ENCODE measurements around the gene CXCR6.

CXCR6 gene

DNA sequence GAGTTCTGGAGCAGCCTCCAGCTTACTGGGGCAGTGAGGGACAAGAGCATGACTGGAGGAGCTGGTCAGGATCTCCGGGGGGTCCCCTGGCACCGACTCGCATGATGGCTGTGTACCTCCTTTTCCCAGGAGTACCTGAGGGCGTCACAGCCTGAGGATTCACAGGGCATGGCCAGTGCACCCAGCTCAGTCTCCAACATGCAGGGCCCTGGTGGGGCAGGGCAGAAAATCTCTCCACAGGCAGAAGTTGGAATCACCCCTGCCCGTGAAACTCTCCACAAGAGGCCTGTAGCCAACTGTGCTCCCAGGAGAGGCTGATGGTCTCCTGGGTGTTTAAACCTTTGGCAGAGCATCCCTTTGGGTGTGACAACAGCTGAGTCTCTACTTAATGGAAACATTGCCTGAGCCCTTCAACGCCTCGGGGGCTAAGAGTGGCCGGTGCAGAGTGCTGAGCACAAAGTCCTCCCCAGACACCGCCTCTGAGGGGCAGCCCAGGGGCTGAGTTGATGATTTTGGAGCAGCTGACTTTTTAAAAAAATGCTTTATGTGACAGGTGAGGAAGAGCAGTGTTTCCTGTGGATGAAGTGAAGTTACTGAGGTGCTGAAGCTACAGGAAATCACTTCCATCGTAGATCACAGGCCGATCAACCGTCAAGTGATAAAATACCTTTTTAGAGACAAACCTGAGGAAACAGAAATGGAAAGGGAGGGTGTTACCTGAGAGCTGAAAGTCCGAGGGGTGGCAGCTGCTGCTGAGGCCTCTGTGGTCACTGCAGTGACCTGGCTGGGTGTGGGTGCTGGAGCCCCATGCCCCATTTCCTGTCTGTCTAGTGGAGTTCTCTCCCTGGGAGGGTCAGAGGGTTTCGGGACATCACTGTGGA is 21.9 kb upstream of the CXCR6 start:
- in situ Hi-C loops (cut with HindIII; ENCODE audit: low sequenced_read_pairs) = loop anchor here (5.0 kb wide), 1 partner anchor 54 kb away; no protein-coding TSS in a partner anchor

DNA sequence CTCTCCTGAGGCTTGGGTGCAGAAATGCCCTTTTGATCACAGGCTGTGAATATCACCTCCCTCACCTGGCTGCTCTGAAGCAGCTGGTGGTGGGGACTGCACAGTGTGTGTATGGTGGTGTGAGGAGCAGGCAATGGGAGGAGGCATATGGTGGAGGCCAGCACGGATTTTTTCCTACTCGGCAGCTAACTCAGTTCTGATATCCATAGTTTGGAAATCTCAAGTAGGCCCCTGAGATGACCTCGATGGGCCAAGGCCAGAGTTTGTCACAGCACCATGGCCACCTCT is 21.3 kb upstream of the CXCR6 start:
- in situ Hi-C loops (cut with HindIII; ENCODE audit: low sequenced_read_pairs) = loop anchor here (5.0 kb wide), 1 partner anchor 55 kb away; no protein-coding TSS in a partner anchor

- in situ Hi-C loops (cut with HindIII; ENCODE audit: low sequenced_read_pairs) = loop anchor here (5.0 kb wide), 1 partner anchor 56 kb away; no protein-coding TSS in a partner anchor
Observed at GRCh38 chr3:45922950-45923590, 20.2 kb upstream of the CXCR6 start.

- in situ Hi-C loops (cut with HindIII; ENCODE audit: low sequenced_read_pairs) = loop anchor here (5.0 kb wide), 1 partner anchor 56 kb away; no protein-coding TSS in a partner anchor
Observed at GRCh38 chr3:45923755-45924154, 19.5 kb upstream of the CXCR6 start.

- in situ Hi-C loops (cut with HindIII; ENCODE audit: low sequenced_read_pairs) = no loop called here
Observed at GRCh38 chr3:45927881-45928280, 15.4 kb upstream of the CXCR6 start.

GRCh38 chr3:45929042-45929679 is 14.1 kb upstream of the CXCR6 start:
- in situ Hi-C loops (cut with HindIII; ENCODE audit: low sequenced_read_pairs) = no loop called here

- in situ Hi-C loops (cut with HindIII; ENCODE audit: low sequenced_read_pairs) = no loop called here
Observed at GRCh38 chr3:45931496-45931895, 11.8 kb upstream of the CXCR6 start.

- in situ Hi-C loops (cut with HindIII; ENCODE audit: low sequenced_read_pairs) = no loop called here
Observed at GRCh38 chr3:45932112-45932511, 11.2 kb upstream of the CXCR6 start.

DNA sequence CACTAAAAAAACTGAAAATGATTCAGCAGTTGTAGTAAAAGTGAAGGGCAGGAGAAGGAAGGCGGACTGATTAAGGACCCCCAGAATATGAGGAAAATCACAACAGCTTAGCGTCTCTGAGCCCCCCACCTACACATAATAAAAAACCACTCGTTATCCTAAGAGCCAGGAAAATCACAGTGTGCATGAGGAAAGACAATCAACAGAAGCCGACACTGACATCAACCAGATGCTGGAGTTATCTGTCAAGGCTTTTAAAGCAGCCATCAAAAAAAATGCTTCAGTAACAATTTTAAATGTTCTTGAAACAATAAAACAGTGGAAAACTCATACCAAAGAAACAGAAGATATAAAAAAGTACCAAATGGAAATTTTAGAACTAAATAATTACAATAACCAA is 9.7 kb upstream of the CXCR6 start:
- in situ Hi-C loops (cut with HindIII; ENCODE audit: low sequenced_read_pairs) = no loop called here

- in situ Hi-C loops (cut with HindIII; ENCODE audit: low sequenced_read_pairs) = no loop called here
Observed at GRCh38 chr3:45936261-45936660, 7.0 kb upstream of the CXCR6 start.

DNA sequence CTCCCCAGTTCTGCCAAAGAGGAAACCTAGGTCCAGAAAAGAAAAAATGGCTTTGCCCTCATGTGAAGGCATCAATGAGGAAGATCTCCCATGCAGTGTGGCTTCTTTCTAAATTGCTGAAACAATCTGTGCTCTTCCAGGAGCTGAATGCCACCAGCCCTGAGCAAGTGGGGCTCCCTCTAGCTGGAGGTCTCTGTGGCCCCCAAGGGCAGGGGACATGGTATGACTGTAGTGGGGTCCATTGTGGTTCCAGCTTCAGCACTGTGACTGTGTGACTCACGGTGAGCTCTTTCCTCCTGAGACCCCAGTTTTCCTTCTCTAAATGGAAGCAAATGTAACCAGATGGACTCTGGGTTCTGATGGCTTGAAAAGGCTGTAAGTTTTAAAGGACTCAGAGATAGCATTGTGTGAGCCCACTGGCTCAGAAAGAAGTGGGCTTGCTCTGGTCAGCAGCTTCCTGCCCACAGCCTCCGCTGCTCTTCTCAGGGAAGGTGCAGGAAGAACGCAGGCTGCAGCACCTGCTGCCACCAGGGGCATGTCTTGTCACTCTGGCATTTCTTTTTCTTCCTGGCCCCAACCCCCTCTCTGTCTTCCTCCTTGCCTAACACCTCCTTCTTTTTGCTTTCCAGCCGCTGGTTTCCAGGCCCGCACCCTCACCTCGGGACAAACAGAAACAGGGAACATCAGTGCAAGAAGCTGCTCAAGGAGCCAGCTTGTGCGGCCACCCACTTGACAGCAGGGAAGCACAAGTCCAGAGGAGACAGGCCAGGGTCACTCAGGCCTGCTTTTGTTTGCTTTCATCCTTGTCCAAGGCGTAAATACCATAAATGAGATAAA is 5.8 kb upstream of the CXCR6 start:
- in situ Hi-C loops (cut with HindIII; ENCODE audit: low sequenced_read_pairs) = no loop called here

DNA sequence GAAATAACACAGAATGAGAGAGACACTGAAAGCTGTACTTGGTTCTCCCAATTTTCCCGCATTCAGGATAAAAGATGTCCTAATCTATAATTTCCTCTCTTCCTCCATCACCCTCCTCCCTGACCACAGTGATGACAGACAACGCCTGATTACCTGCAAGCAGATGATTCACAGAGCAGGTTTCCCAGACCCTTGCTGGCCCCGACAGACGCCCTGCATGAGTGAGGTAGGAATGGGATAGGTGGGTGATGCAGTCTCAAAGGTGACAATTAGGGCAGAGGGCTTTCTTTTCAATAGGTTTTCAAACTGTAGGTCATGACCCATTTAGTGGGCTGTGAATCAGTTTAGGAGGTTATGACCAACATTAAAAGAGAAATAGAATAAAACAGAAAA is 5.2 kb upstream of the CXCR6 start:
- in situ Hi-C loops (cut with HindIII; ENCODE audit: low sequenced_read_pairs) = no loop called here

- in situ Hi-C loops (cut with HindIII; ENCODE audit: low sequenced_read_pairs) = no loop called here
Observed at GRCh38 chr3:45938864-45939263, 4.4 kb upstream of the CXCR6 start.

DNA sequence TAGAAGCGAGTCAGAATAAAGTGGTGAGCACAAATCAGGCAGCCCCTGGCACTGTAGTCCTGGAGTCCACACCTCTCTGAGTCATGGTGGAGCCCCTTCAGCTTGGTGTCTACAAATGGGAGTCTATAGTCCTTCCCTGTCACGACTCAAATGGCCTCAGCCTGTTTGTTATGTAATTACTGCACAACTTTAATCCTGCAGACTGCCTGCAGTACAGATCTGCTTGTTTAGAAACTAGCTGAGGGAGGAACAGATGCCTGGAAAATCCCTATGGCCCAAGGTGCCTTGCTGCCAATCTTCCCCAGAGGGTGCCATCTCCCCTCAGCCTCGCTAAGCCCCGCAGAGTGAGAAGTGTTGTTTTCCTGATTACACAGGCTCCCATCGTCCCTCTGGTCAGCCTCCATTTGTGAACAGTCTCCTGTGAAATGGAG is 3.9 kb upstream of the CXCR6 start:
- in situ Hi-C loops (cut with HindIII; ENCODE audit: low sequenced_read_pairs) = no loop called here

DNA sequence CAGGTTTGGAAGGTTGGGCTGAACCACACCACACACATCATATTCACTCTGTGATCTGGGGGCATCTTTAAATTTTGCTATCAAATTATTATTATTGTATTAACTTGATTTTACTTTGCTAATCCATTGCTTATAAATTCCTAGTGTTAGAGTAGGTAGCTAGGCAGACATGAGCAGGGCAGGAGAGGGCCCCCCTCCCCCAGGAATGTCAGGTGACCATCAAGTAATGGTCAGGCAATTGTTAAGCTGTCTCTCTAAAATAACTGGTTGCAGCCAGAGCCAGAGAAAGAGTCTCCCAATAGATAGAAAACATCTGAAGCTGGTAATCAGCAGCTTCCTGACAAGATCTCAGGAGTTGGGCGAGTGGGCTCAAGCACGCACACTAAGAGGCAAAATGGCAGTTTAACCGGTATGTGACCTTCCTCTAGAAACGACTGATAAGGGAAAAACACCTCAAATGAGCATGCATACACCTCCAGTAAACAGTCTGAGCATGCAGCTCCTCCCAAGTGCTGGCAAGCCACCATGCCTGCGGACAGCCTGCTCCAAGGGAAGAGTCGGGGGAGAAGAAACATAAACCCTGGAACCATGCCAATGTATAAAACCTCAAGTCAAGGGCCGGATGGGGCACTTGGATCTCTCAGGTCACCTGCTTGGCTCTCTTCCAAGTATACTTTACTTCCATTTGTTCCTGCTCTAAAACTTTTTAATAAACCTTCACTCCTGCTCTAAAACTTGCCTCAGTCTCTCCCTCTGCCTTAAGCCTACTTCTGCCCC is 3.1 kb upstream of the CXCR6 start:
- in situ Hi-C loops (cut with HindIII; ENCODE audit: low sequenced_read_pairs) = no loop called here

DNA sequence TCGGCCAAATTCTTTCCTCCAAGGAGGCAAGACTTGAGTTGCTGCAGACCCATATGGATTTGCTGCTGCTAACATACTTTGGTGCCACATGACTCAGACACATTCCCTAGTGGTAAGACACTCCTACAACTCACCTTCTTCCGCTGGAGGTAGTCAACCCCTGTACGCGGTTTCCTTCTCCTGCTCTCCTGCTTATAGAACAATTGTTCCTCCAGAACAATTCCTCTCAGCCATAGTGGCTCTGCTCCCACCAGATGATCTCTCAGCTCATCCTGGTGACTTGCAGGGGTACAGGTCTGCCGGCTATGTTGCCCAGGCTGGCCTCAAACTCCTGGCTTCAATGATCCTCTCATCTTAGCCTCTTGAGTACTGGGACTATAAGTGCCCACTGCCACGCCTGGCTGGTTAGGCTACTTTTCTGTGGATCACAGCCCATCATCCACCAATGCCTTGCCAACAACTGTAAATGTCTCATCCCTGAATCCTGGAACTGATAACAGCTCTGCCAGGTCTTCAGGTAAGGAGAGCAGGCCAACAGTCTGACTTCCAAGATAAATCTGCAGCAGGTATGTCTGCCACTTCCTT is 2.4 kb upstream of the CXCR6 start:
- in situ Hi-C loops (cut with HindIII; ENCODE audit: low sequenced_read_pairs) = no loop called here

DNA sequence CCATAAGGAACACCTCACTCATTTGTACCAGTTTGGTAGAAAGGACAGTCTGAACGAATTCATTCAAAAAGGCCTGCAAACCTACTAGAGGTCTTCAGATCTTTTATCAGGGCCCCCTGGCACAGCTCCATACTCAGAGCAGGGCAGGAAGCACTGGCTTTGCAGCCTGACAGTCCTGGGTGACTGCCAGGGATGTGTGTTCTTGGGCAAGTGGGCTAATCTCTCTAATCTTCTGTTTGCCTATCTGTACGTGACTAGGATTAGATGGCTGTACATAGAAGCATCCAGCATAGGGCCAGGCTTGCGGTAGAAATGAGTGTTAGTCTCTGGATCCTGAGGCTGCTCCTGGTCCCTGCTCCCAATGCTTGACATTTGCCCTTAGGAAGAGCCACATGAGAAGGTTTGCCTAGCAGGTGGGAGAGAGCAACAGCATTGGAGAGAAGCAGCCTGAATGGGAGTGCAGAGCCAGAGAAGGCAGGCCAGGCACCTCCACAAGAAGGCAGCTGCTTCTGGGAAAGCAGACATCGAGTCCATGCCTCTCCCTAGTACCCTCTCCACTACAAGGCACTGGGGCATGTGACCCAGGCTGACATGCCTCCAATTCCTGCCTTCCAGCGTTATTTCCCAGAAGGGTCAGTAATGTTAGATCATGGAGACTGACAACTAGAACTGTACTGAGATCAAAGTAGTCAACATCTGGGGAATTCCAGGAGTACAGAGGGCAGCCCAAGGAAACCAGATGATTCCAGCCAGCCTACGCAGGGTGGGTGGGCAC is 1.0 kb upstream of the CXCR6 start:
- in situ Hi-C loops (cut with HindIII; ENCODE audit: low sequenced_read_pairs) = no loop called here

DNA sequence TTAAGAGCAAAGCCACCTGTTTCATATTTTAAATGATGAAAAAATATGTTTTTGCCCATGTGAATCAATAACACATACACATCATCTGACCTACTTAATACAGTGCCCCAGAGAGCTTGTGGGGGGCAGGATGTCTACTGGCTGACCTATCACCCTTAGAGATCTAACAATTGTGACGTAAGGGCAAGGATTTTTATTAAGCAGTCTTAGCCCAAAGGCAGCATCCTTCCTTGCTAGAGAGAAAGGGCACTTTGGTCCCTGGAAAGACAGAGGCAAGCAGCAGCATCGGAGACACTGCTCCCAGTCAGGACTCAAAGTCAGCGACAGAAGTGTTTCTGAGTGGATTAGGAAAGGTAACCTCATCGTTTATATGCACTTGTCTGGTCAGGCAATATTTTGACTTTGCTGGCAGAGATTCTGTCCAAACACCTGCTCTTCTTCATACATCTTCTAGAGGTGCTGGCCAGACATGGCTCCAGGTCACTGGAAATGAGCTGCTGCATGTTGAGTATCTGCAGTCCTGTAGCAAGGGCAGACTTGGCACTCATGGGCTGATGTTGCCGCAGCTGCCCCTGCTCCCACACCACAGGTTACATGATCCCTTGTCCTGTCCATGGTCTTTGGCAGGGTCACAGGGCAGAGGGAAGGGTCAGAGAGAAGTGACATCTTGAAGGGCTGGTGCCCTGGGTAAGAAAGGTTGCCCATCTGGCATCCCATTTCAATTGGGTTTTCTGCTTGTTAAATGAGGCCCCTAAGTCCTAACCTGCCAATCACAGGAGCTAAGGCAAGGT is 1.8 kb downstream of the CXCR6 start:
- in situ Hi-C loops (cut with HindIII; ENCODE audit: low sequenced_read_pairs) = no loop called here
